Heart left ventricle (tissue), 16 donors: ENCODE data around the gene APOBEC3F. TPM values are rescaled to one million over a fixed set of nuclear protein-coding genes. Genes with fewer than 3 reads are reported as not detected.
A peak's percentile ranks its signal among the peaks of the same experiment; 100 is the strongest.
"Not testable (repeated sequence)": the region's sequence is repeated elsewhere in the genome, so short reads cannot be mapped to it uniquely, and the experiment has no call there.

ENCODE experiments used
- ATAC-seq, 4 donors: fragments of 200-7000 bp; cut with Tn5 transposase; one replicate each; pipeline ENCODE4 v1.9.1; 2020 to 2022; ENCODE audit warnings: moderate library complexity in 4 of 4, mild to moderate bottlenecking in 3 of 4, moderate number of reproducible peaks in 1 of 4
- DNase-seq, 5 donors: peaks; one replicate each; pipeline ENCODE4 v3.0.0-alpha.2; 2020
- H3K27ac ChIP-seq, 12 donors: fragments of 200-600 bp; sonication (generic) in 4 of 12; one replicate each; pipeline versions ENCODE4 v1.5.0 to v1.8.0; 2016 to 2022; ENCODE audit warnings: mild to moderate bottlenecking in 2 of 12
- H3K27me3 ChIP-seq, 9 donors: fragments of 200-600 bp; sonication (generic) in 2 of 9; one replicate each; pipeline versions ENCODE4 v1.5.1 to v1.8.0; 2016 to 2022; ENCODE audit warnings: mild to moderate bottlenecking in 3 of 9
- H3K36me3 ChIP-seq, 9 donors: fragments of 200-600 bp; sonication (generic) in 2 of 9; one replicate each; pipeline versions ENCODE4 v1.5.0 to v1.8.0; 2018 to 2022; ENCODE audit warnings: mild to moderate bottlenecking in 2 of 9
- H3K4me1 ChIP-seq, 12 donors: fragments of 200-600 bp; sonication (generic) in 4 of 12; one replicate each; pipeline versions ENCODE4 v1.5.0 to v1.8.0; 2016 to 2022; ENCODE audit warnings: mild to moderate bottlenecking in 3 of 12
- H3K4me3 ChIP-seq, 12 donors: fragments of 200-600 bp; sonication (generic) in 4 of 12; one replicate each; pipeline versions ENCODE4 v1.5.0 to v1.8.0; 2017 to 2022; ENCODE audit warnings: mild to moderate bottlenecking in 9 of 12, moderate library complexity in 4 of 12
- H3K9me3 ChIP-seq, 12 donors: fragments of 200-600 bp; sonication (generic) in 4 of 12; one replicate each; pipeline versions ENCODE4 v1.5.0 to v1.8.0; 2016 to 2022; ENCODE audit warnings: mild to moderate bottlenecking in 1 of 12
- POLR2A ChIP-seq, 2 donors: fragments of 450-650 bp; IDR thresholded peaks; one replicate each; pipeline ENCODE4 v1.6.1; 2017; ENCODE audit warnings: antibody characterized with exemption in 2 of 2, mild to moderate bottlenecking in 2 of 2, moderate library complexity in 2 of 2
- WGBS, 4 donors: extraction: QIAGEN DNeasy Blood & Tissue Kit in 2 of 4; methylation state at CpG; one replicate each; pipeline versions ENCODE4 v1.1.5 to v1.1.7; 2013 to 2018; 5-methylcytosine and 5-hydroxymethylcytosine counted together
- intact Hi-C, 10 donors: fragments of 100-400 bp; cut with DNase I; formaldehyde crosslinking; loops; one replicate each; pipeline versions ENCODE4 v1.11.1 to v1.14.2; 2022
- polyA plus RNA-seq, 2 donors: library from polyadenylated mRNA; stranded (reverse); fragments of 200-250 nt; gene quantifications; one replicate each; pipeline ENCODE4 v1.2.3, GENCODE V29; 2013
- total RNA-seq, 9 donors: library from RNA; depleted of rRNA in 2 of 9; stranded (reverse); fragments of >200 nt in 2 of 9; fragmentation: NEBNext Ultra II Directional in 3 of 9; extraction: Animal tissue kit (Norgen Biotek cat#: 25700) in 3 of 9; gene quantifications; one replicate each; pipeline versions ENCODE4 v1.1.0 to v1.2.4, GENCODE V29; 2016 to 2023
- TF ChIP-seq, protein P1 (sequence below), 12 donors: fragments of 200-600 bp; sonication (generic) in 4 of 12; IDR thresholded peaks; one replicate each; pipeline versions ENCODE4 v1.5.0 to v1.8.0; 2018 to 2022; ENCODE audit warnings: antibody characterized with exemption in 12 of 12, mild to moderate bottlenecking in 5 of 12
- donor health status: ischemic (EF 13 %, LVEDD 7.1; RV severe dilation, severe dysfunction).
- donor health status: healthy with polysubstance abuse.
- donor health status: DM: no; HTN: yes; CAD: no.
- donor health status: DM: no; HTN: no; CAD: no.
- donor health status: ischemic (EF 25% LVEDD 6.9; RV normal size, moderate dysfunction).
- donor health status: ischemic (EF 25% LVEDD 5.7; RV mildly dilated, moderate dysfunction).
- donor health status: healthy.
- donor health status: DM: yes; HTN: yes; CAD: no.
- donor health status: ischemic (EF 35%, LVEDD 5.7; RV mildly dilated, moderate dysfunction).
- donor health status: nonischemic (EF 11% LVEDD 7.7; RV severe dilation, severe dysfunction).
- donor health status: DM: yes; HTN: yes; CAD: no.
- donor health status: PGD.
- donor health status: ischemic (EF 29% LVEDD 5.4; RV normal size, mild dysfunction).
- donor health status: nonischemic (EF 23%, LVEDD 6.1; RV moderate dilation, normal function).

Gene APOBEC3F
- total and polyA plus RNA-seq, 11 donors = 1.2 to 18.2 (median 4.3) TPM

DNA sequence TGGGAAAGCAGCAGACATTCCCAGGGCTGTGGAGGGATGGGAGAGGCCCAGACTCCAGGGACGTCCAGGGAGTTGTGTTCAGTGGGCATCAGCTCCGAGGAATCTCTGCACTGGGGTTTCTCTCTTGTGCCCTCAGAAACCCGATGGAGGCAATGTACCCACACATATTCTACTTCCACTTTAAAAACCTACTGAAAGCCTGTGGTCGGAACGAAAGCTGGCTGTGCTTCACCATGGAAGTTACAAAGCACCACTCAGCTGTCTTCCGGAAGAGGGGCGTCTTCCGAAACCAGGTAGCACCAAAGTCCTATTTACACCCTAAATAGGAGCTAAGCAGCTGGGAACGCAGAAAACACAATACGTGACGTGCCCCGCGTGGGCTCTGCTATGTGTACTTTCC is 11.4 kb upstream of the APOBEC3F start:
- Histone ChIP-seq H3K4me1 (peaks cover 0 to under 1% (median 0%) of the 10 kb centered on the region in 12 donors), H3K27ac (no peak overlapping the region), H3K36me3 (peaks cover 0 to 5% (median 0%) of the 10 kb centered on the region in 9 donors), H3K4me3 (no peak overlapping the region), H3K9me3 (no peaks in the 10 kb centered on the region), H3K27me3 (no peaks in the 10 kb centered on the region)
- ATAC-seq = no peak
- TF ChIP-seq, protein P1, sequence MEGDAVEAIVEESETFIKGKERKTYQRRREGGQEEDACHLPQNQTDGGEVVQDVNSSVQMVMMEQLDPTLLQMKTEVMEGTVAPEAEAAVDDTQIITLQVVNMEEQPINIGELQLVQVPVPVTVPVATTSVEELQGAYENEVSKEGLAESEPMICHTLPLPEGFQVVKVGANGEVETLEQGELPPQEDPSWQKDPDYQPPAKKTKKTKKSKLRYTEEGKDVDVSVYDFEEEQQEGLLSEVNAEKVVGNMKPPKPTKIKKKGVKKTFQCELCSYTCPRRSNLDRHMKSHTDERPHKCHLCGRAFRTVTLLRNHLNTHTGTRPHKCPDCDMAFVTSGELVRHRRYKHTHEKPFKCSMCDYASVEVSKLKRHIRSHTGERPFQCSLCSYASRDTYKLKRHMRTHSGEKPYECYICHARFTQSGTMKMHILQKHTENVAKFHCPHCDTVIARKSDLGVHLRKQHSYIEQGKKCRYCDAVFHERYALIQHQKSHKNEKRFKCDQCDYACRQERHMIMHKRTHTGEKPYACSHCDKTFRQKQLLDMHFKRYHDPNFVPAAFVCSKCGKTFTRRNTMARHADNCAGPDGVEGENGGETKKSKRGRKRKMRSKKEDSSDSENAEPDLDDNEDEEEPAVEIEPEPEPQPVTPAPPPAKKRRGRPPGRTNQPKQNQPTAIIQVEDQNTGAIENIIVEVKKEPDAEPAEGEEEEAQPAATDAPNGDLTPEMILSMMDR (IDR thresholded peaks at IDR 0.05) = no peak
- no peak for TF ChIP-seq POLR2A (IDR thresholded peaks at IDR 0.05)
- no peak for DNase-seq
- intact Hi-C loops = loop anchor here in 1 of 10 donors (10.0 kb wide), 1 partner anchor 46 kb away; the partner anchor contains the start of gene APOBEC3G
- 92 to 94% (median 93%) methylated on average over 13 of the region's 13 CpGs for WGBS, 4 donors

GRCh38 chr22:39030705-39031104 is 10.0 kb upstream of the APOBEC3F start:
- ATAC-seq (no peak), DNase-seq (no peak)
- no peaks in the 10 kb centered on the region for H3K9me3 ChIP-seq
- H3K36me3 ChIP-seq = no peaks in the 10 kb centered on the region
- intact Hi-C loops = no loop called here
- WGBS, 4 donors = 93 to 97% (median 95%) methylated on average over 14 of the region's 14 CpGs
- H3K4me3 ChIP-seq = no peak overlapping the region
- H3K4me1 ChIP-seq = no peaks in the 10 kb centered on the region
- H3K27me3 ChIP-seq = no peaks in the 10 kb centered on the region
- no peak overlapping the region for H3K27ac ChIP-seq
- TF ChIP-seq POLR2A (IDR thresholded peaks at IDR 0.05) = no peak
- TF ChIP-seq, protein P1 (IDR thresholded peaks at IDR 0.05) = no peak

DNA sequence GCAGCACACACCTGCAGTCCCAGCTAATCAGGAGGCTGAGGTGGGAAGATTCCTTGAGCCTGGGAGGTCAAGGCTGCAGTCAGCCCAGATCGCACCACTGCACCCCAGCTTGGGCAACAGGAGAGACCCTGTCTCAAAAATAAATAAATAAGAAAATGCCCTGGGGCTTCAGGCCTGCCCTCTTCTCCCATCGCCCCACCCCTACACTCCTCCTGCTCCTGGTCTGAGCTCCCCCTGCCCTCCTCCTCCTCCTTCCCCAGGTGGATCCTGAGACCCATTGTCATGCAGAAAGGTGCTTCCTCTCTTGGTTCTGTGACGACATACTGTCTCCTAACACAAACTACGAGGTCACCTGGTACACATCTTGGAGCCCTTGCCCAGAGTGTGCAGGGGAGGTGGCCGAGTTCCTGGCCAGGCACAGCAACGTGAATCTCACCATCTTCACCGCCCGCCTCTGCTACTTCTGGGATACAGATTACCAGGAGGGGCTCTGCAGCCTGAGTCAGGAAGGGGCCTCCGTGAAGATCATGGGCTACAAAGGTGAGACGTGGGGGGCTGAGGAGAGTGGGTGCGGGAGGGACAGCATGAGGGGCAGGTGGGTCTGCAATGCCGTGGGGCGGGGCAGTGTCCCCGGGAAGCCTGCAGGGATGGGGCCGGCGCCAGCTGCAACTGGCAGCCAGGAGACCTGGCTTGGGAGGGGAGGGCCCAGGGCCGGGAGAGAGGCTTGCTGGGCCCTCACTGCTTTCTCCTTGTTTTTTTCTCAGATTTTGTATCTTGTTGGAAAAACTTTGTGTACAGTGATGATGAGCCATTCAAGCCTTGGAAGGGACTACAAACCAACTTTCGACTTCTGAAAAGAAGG is 9.0 kb upstream of the APOBEC3F start:
- H3K4me1 ChIP-seq, intact Hi-C loops, H3K4me3 ChIP-seq, H3K27ac ChIP-seq, H3K36me3 ChIP-seq, ATAC-seq, H3K9me3 ChIP-seq, DNase-seq, H3K27me3 ChIP-seq: not testable (repeated sequence)
- WGBS, 4 donors = 73 to 78% (median 76%) methylated on average over 14 to 17 of the region's 18 CpGs

- H3K4me3 ChIP-seq, H3K9me3 ChIP-seq, intact Hi-C loops, H3K27ac ChIP-seq, H3K36me3 ChIP-seq, DNase-seq, H3K27me3 ChIP-seq, ATAC-seq: not testable (repeated sequence)
- 55 to 61% (median 57%) methylated on average over 2 of the region's 2 CpGs for WGBS, 4 donors
- H3K4me1 ChIP-seq = peaks cover 0 to 16% (median 8%) of the 10 kb centered on the region in 12 donors
Measured at GRCh38 chr22:39037071-39037470, 3.6 kb upstream of the APOBEC3F start.

DNA sequence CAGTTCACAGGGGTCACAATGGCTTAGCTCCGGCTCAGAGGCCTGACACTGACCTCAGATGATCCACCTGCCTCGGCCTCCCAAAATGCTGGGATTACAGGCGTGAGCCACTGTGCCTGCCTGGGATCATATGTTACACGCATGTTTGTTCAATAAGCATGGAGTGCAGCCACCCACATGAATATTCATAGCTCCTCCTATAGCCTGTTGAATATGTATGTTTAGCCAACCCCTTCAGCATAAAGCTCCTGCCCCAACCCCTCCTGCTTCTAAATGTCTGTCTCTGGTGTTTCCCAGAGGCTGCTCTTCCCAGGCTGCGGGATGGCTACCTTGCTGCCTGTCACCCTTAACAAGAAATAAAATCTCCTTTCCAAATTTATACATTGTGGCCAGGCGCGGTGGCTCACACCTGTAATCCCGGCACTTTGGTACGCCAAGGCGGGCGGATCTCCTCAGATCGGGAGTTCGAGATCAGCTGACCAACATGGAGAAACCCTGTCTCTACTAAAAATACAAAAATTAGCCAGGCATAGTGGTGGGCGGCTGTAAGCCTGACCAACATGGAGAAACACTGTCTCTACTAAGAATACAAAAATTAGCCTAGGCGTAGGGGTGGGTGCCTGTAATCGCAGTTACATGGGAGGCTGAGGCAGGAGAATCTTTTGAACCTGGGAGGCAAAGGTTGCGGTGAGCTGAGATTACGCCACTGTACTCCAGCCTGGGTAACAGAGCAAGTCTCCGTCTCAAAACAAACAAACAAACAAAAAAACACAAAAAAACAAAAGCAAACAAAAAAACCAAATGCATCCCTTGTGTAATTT is 1.1 kb upstream of the APOBEC3F start:
- TF ChIP-seq, protein P1 (IDR thresholded peaks at IDR 0.05) = no peak
- TF ChIP-seq POLR2A (IDR thresholded peaks at IDR 0.05) = no peak

DNA sequence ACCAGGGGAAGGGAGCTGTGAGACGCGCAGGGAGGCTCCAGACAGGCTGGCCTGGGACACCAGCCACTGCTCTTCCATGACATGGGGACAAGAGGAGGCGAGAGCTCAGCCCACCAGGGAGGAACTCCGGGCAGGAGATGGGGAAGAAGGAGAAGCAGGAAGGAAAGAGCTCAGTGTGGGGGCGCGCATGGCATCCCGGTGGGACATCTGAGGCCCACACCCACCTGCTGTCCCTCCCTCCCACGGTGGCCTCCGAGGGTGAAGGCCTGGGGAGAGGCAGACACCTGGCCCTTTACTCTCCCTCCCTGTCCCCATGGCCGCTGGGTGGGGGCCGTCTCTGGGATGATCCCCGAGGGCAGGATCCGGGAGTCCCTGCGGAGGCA is 518 bp upstream of the APOBEC3F start:
- peaks cover 0 to 21% (median 8%) of the 10 kb centered on the region in 12 donors for H3K4me1 ChIP-seq
- H3K27ac ChIP-seq = peak overlapping the region in 11 of 12 donors; percentile 27 to 93 (median 84)
- H3K9me3 ChIP-seq, intact Hi-C loops, H3K36me3 ChIP-seq, H3K27me3 ChIP-seq, DNase-seq: not testable (repeated sequence)
- peak in 3 of 4 donors; percentile 3 to 23 (median 10) for ATAC-seq
- WGBS, 4 donors = 19 to 55% (median 23%) methylated on average over 4 to 11 of the region's 14 CpGs
- peak overlapping the region; percentile 47 to 89 (median 67) for H3K4me3 ChIP-seq

More for the DNA sequence above, 1.1 kb upstream of the APOBEC3F start:
- intact Hi-C loops = no loop called here
- H3K9me3 ChIP-seq = no peaks in the 10 kb centered on the region
- DNase-seq (no peak), ATAC-seq (no peak)
- WGBS, 4 donors = 92 to 95% (median 93%) methylated on average over 18 to 19 of the region's 19 CpGs
- peaks cover 0 to 8% (median 4%) of the 10 kb centered on the region in 9 donors for H3K36me3 ChIP-seq
- no peaks in the 10 kb centered on the region for H3K27me3 ChIP-seq
- H3K4me3 ChIP-seq = peak overlapping the region in 6 of 12 donors; percentile 66 to 79 (median 70)
- peaks cover 0 to 21% (median 8%) of the 10 kb centered on the region in 12 donors for H3K4me1 ChIP-seq
- H3K27ac ChIP-seq = peak overlapping the region in 6 of 12 donors; percentile 27 to 93 (median 87)
